SK-N-SH (cell line): ENCODE data around the gene ARHGAP26. TPM values are rescaled to one million over a fixed set of nuclear protein-coding genes. Genes with fewer than 3 reads are reported as not detected.

ENCODE experiments used
- CTCF ChIA-PET: fragments of 300-600, 350-600 bp; formaldehyde crosslinking; extraction: SDS; loops from one replicate; lab custom pipeline; 2021; lab: Yijun Ruan, JAX
- POLR2A ChIA-PET: fragments of 350-600 bp; sonication (Branson Sonifier 250); formaldehyde crosslinking; extraction: SDS; loops from one replicate; lab custom pipeline; 2020; ENCODE audit warnings: antibody characterized with exemption, inconsistent platforms; lab: Yijun Ruan, JAX
- DNase-seq: peaks from one replicate; pipeline ENCODE4 v3.0.0; 2012
- H2AFZ ChIP-seq: fragments of 200-600 bp; sonication (generic); 2 replicates; pipeline ENCODE4 v1.8.1; 2016; ENCODE audit warnings: antibody characterized with exemption, mild to moderate bottlenecking, low read depth
- H3F3A ChIP-seq: fragments of 200-600 bp; sonication (generic); replicated peaks from 2 replicates; pipeline ENCODE3; 2016; ENCODE audit warnings: antibody characterized with exemption, mild to moderate bottlenecking; ENCODE audit not compliant: insufficient read depth
- H3K27ac ChIP-seq, 2 experiments: fragments of 200-500 bp in 1 of 2; fragments of 200-600 bp in 1 of 2; sonication (Bioruptor generic) in 1 of 2; sonication (generic), shearing (Covaris generic) in 1 of 2; 2 replicates each; pipeline versions ENCODE4 v1.5.1 to v1.6.1; 2014 to 2016; ENCODE audit warnings: low read depth in 2 of 2, inconsistent platforms in 1 of 2, low read length in 1 of 2, mild to moderate bottlenecking in 1 of 2, mixed read lengths in 1 of 2
- H3K27me3 ChIP-seq: fragments of 200-600 bp; sonication (generic), shearing (Covaris generic); 2 replicates; pipeline ENCODE4 v1.6.1; 2016; ENCODE audit warnings: mixed run types; ENCODE audit not compliant: insufficient read depth
- H3K36me3 ChIP-seq, 2 experiments: fragments of 200-500 bp in 1 of 2; fragments of 200-600 bp in 1 of 2; sonication (Bioruptor generic) in 1 of 2; sonication (generic) in 1 of 2; replicated peaks in 1 of 2; 2 replicates each; pipeline versions ENCODE3 to v1.5.1; 2014 to 2016; ENCODE audit warnings: low read length in 1 of 2, mild to moderate bottlenecking in 1 of 2; ENCODE audit not compliant: insufficient read depth in 2 of 2, control insufficient read depth in 1 of 2
- H3K4me1 ChIP-seq, 2 experiments: fragments of 200-500 bp in 1 of 2; fragments of 200-600 bp in 1 of 2; sonication (Bioruptor generic) in 1 of 2; sonication (generic), shearing (Covaris generic) in 1 of 2; 2 replicates each; pipeline versions ENCODE4 v1.5.1 to v1.6.1; 2014 to 2016; ENCODE audit warnings: low read depth in 1 of 2, low read length in 1 of 2, mixed run types in 1 of 2; ENCODE audit not compliant: insufficient read depth in 2 of 2, control insufficient read depth in 1 of 2
- H3K4me2 ChIP-seq: fragments of 200-600 bp; sonication (generic), shearing (Covaris generic); 2 replicates; pipeline ENCODE4 v1.6.1; 2017; ENCODE audit warnings: mixed run types
- H3K4me3 ChIP-seq, 2 experiments: fragments of 200-500 bp in 1 of 2; fragments of 200-600 bp in 1 of 2; sonication (Bioruptor generic) in 1 of 2; sonication (generic), shearing (Covaris generic) in 1 of 2; 2 replicates each; pipeline versions ENCODE4 v1.5.1 to v1.8.1; 2014 to 2016; ENCODE audit warnings: low read depth in 2 of 2, inconsistent platforms in 1 of 2, low read length in 1 of 2, mild to moderate bottlenecking in 1 of 2, mixed read lengths in 1 of 2, moderate library complexity in 1 of 2
- H3K79me2 ChIP-seq: fragments of 200-600 bp; sonication (generic); 2 replicates; pipeline ENCODE4 v1.8.1; 2017; ENCODE audit warnings: mild to moderate bottlenecking; ENCODE audit not compliant: insufficient read depth
- H3K9ac ChIP-seq: fragments of 200-600 bp; sonication (generic); 2 replicates; pipeline ENCODE4 v1.6.1; 2017; ENCODE audit warnings: mixed run types
- H3K9me2 ChIP-seq: fragments of 200-600 bp; sonication (generic); 2 replicates; pipeline ENCODE4 v1.6.1; 2017; ENCODE audit warnings: mixed run types
- H3K9me3 ChIP-seq: fragments of 200-600 bp; sonication (generic); 2 replicates; pipeline ENCODE4 v1.6.1; 2017; ENCODE audit warnings: mixed run types, mild to moderate bottlenecking, moderate library complexity
- H4K20me1 ChIP-seq: fragments of 200-600 bp; sonication (generic); 2 replicates; pipeline ENCODE4 v1.6.1; 2017; ENCODE audit warnings: mild to moderate bottlenecking, mixed run types; ENCODE audit not compliant: insufficient read depth
- ELF1 ChIP-seq: IDR thresholded peaks from 2 replicates; pipeline ENCODE4 v1.4.0; 2012
- EZH2phosphoT487 ChIP-seq: fragments of 200-600 bp; sonication (generic); IDR thresholded peaks from 2 replicates; pipeline ENCODE4 v1.6.1; 2017; ENCODE audit warnings: low read depth, mixed run types, mild to moderate bottlenecking, antibody characterized with exemption, moderate library complexity, borderline replicate concordance
- FOSL2 ChIP-seq: IDR thresholded peaks from 2 replicates; pipeline ENCODE4 v1.4.0; 2012; ENCODE audit warnings: low read depth, mild to moderate bottlenecking, moderate library complexity, borderline replicate concordance
- FOXJ3 ChIP-seq: sonication (generic); formaldehyde crosslinking; IDR thresholded peaks from 2 replicates; pipeline ENCODE4 v1.5.1; 2020; ENCODE audit warnings: mild to moderate bottlenecking, missing genetic modification reagents
- FOXM1 ChIP-seq: IDR thresholded peaks from 2 replicates; pipeline ENCODE4 v1.4.0; 2012; ENCODE audit warnings: low read depth, mild to moderate bottlenecking
- GABPA ChIP-seq: IDR thresholded peaks from 2 replicates; pipeline ENCODE4 v1.4.0; 2012; ENCODE audit warnings: low read depth, mild to moderate bottlenecking
- GATA2 ChIP-seq: sonication (generic); formaldehyde crosslinking; IDR thresholded peaks from 2 replicates; pipeline ENCODE4 v1.5.0; 2020; ENCODE audit warnings: mild to moderate bottlenecking, missing genetic modification reagents
- JUND ChIP-seq: IDR thresholded peaks from 2 replicates; pipeline ENCODE4 v1.4.0; 2012
- MEF2A ChIP-seq: IDR thresholded peaks from 2 replicates; pipeline ENCODE4 v1.4.0; 2012; ENCODE audit warnings: low read depth, borderline replicate concordance
- MXI1 ChIP-seq: IDR thresholded peaks from 2 replicates; pipeline ENCODE4 v1.6.1; 2012; ENCODE audit warnings: mild to moderate bottlenecking, low read depth, low read length, improper control_type of control experiment
- NFIC ChIP-seq: IDR thresholded peaks from 2 replicates; pipeline ENCODE4 v1.4.0; 2012; ENCODE audit warnings: borderline replicate concordance
- NRF1 ChIP-seq: IDR thresholded peaks from 2 replicates; pipeline ENCODE4 v1.6.1; 2012; ENCODE audit warnings: low read depth, mild to moderate bottlenecking, low read length
- POLR2AphosphoS5 ChIP-seq: IDR thresholded peaks from 2 replicates; pipeline ENCODE4 v1.6.1; 2012; ENCODE audit warnings: low read depth, low read length
- RFX5 ChIP-seq: IDR thresholded peaks from 2 replicates; pipeline ENCODE4 v1.6.1; 2012; ENCODE audit warnings: mild to moderate bottlenecking, improper control_type of control experiment, low read length
- RXRA ChIP-seq: IDR thresholded peaks from 2 replicates; pipeline ENCODE4 v1.4.0; 2012; ENCODE audit warnings: low read depth, mild to moderate bottlenecking, borderline replicate concordance
- SMC3 ChIP-seq: IDR thresholded peaks from 2 replicates; pipeline ENCODE4 v1.6.1; 2012; ENCODE audit warnings: low read depth, low read length, improper control_type of control experiment
- TAF1 ChIP-seq: IDR thresholded peaks from 2 replicates; pipeline ENCODE4 v1.6.1; 2012; ENCODE audit warnings: low read depth, mild to moderate bottlenecking, low read length, moderate library complexity, borderline replicate concordance
- TCF12 ChIP-seq: IDR thresholded peaks from 2 replicates; pipeline ENCODE4 v1.4.0; 2012
- TEAD4 ChIP-seq: IDR thresholded peaks from 2 replicates; pipeline ENCODE4 v1.4.0; 2012; ENCODE audit warnings: mild to moderate bottlenecking, borderline replicate concordance; ENCODE audit not compliant: insufficient read depth
- USF2 ChIP-seq: fragments of 150-350 bp; IDR thresholded peaks from 2 replicates; pipeline ENCODE4 v1.6.1; 2017; ENCODE audit warnings: antibody characterized with exemption, low read length, low read depth, borderline replicate concordance
- YY1 ChIP-seq: IDR thresholded peaks from 2 replicates; pipeline ENCODE4 v1.4.0; 2012; ENCODE audit warnings: low read depth, mild to moderate bottlenecking
- WGBS: methylation state at CpG from one replicate; pipeline ENCODE4 v1.1.6; 2017; ENCODE audit warnings: low lambda C conversion rate; 5-methylcytosine and 5-hydroxymethylcytosine counted together
- polyA plus RNA-seq, 3 experiments: library from polyadenylated mRNA; depleted of rRNA; stranded (reverse); fragments of >200 nt; gene quantifications; 2 replicates each; pipeline ENCODE4 v1.2.3, GENCODE V29; 2012
- TF ChIP-seq, protein P1 (sequence below): fragments of 150-350 bp; IDR thresholded peaks from 2 replicates; pipeline ENCODE4 v1.6.1; 2016; ENCODE audit warnings: mild to moderate bottlenecking, low read depth, low read length
- TF ChIP-seq, protein P2 (sequence below): IDR thresholded peaks from 2 replicates; pipeline ENCODE4 v1.4.0; 2012; ENCODE audit warnings: low read depth, borderline replicate concordance
- TF ChIP-seq, protein P3 (sequence below): IDR thresholded peaks from 2 replicates; pipeline ENCODE4 v1.4.0; 2012; ENCODE audit warnings: low read depth, borderline replicate concordance
- TF ChIP-seq, protein P4 (sequence below): fragments of 200-600 bp; sonication (generic); IDR thresholded peaks from 2 replicates; pipeline ENCODE4 v1.6.1; 2017; ENCODE audit warnings: antibody characterized with exemption, mild to moderate bottlenecking, moderate library complexity

ARHGAP26 gene
- polyA plus RNA-seq, 1 of the 3 experiments (the other 2 are of a cell fraction) = 6.1 TPM

GRCh38 chr5:142789206-142789605, 19.0 kb downstream of the ARHGAP26 start (continued):
- TF ChIP-seq, protein P1, sequence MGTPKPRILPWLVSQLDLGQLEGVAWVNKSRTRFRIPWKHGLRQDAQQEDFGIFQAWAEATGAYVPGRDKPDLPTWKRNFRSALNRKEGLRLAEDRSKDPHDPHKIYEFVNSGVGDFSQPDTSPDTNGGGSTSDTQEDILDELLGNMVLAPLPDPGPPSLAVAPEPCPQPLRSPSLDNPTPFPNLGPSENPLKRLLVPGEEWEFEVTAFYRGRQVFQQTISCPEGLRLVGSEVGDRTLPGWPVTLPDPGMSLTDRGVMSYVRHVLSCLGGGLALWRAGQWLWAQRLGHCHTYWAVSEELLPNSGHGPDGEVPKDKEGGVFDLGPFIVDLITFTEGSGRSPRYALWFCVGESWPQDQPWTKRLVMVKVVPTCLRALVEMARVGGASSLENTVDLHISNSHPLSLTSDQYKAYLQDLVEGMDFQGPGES = no peak
- no peak for TF ChIP-seq TEAD4
- no peak for TF ChIP-seq MEF2A
- TF ChIP-seq FOXM1 = no peak
- TF ChIP-seq MXI1 = peak; percentile 27; the same call in 1 of the 2 replicates
- TF ChIP-seq ELF1 = no peak

GRCh38 chr5:142792012-142792864, 22.1 kb downstream of the ARHGAP26 start:
- no peaks in the 10 kb centered on the region for H3F3A ChIP-seq
- no peaks in the 10 kb centered on the region for H3K27me3 ChIP-seq
- ChIA-PET POLR2A (no interaction called here), CTCF (interaction anchor here (1.3 to 1.7 kb wide), 3 partner anchors 21 to 76 kb away, joined by 3 to 7 read pairs (median 6); partner anchors contain the start of gene ARHGAP26)
- no peak overlapping the region for H3K9ac ChIP-seq
- H3K79me2 ChIP-seq = 0 out of 2 replicates have a peak, but pooled peaks cover 5% of the 10 kb centered on the region
- no peak for DNase-seq
- H3K36me3 ChIP-seq = no peaks in the 10 kb centered on the region
- H3K9me2 ChIP-seq = no peaks in the 10 kb centered on the region
- peak overlapping the region in 1 of 2 experiments; percentile 86; a peak in 2 of 4 replicates for H3K27ac ChIP-seq
- H2AFZ ChIP-seq = no peak overlapping the region
- H3K4me1 ChIP-seq = peaks cover 0 to 25% of the 10 kb centered on the region in 2 experiments; a peak in 2 of 4 replicates
- no peaks in the 10 kb centered on the region for H4K20me1 ChIP-seq
- H3K9me3 ChIP-seq = no peaks in the 10 kb centered on the region
- WGBS = 93% methylated on average over 7 of the region's 7 CpGs
- H3K4me2 ChIP-seq = no peak overlapping the region
- no peak overlapping the region for H3K4me3 ChIP-seq
- TF ChIP-seq TCF12 = no peak
- TF ChIP-seq FOSL2 = no peak
- no peak for TF ChIP-seq GABPA
- TF ChIP-seq EZH2phosphoT487 = no peak
- no peak for TF ChIP-seq TEAD4
- TF ChIP-seq POLR2AphosphoS5 = no peak
- TF ChIP-seq GATA2 (CRISPR knock-in tag) = peak; percentile 88
- TF ChIP-seq FOXJ3 = no peak
- no peak for TF ChIP-seq RXRA
- TF ChIP-seq, protein P2, sequence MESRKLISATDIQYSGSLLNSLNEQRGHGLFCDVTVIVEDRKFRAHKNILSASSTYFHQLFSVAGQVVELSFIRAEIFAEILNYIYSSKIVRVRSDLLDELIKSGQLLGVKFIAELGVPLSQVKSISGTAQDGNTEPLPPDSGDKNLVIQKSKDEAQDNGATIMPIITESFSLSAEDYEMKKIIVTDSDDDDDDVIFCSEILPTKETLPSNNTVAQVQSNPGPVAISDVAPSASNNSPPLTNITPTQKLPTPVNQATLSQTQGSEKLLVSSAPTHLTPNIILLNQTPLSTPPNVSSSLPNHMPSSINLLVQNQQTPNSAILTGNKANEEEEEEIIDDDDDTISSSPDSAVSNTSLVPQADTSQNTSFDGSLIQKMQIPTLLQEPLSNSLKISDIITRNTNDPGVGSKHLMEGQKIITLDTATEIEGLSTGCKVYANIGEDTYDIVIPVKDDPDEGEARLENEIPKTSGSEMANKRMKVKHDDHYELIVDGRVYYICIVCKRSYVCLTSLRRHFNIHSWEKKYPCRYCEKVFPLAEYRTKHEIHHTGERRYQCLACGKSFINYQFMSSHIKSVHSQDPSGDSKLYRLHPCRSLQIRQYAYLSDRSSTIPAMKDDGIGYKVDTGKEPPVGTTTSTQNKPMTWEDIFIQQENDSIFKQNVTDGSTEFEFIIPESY = no peak
- no peak for TF ChIP-seq RFX5
- no peak for TF ChIP-seq ELF1
- peak; percentile 2; the same call in 1 of the 2 replicates for TF ChIP-seq MXI1
- no peak for TF ChIP-seq SMC3
- TF ChIP-seq NFIC = no peak
- TF ChIP-seq TAF1 = no peak
- TF ChIP-seq YY1 = no peak
- TF ChIP-seq NRF1 = no peak
- TF ChIP-seq, protein P3, sequence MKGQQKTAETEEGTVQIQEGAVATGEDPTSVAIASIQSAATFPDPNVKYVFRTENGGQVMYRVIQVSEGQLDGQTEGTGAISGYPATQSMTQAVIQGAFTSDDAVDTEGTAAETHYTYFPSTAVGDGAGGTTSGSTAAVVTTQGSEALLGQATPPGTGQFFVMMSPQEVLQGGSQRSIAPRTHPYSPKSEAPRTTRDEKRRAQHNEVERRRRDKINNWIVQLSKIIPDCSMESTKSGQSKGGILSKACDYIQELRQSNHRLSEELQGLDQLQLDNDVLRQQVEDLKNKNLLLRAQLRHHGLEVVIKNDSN = no peak
- no peak for TF ChIP-seq JUND
- TF ChIP-seq, protein P4, sequence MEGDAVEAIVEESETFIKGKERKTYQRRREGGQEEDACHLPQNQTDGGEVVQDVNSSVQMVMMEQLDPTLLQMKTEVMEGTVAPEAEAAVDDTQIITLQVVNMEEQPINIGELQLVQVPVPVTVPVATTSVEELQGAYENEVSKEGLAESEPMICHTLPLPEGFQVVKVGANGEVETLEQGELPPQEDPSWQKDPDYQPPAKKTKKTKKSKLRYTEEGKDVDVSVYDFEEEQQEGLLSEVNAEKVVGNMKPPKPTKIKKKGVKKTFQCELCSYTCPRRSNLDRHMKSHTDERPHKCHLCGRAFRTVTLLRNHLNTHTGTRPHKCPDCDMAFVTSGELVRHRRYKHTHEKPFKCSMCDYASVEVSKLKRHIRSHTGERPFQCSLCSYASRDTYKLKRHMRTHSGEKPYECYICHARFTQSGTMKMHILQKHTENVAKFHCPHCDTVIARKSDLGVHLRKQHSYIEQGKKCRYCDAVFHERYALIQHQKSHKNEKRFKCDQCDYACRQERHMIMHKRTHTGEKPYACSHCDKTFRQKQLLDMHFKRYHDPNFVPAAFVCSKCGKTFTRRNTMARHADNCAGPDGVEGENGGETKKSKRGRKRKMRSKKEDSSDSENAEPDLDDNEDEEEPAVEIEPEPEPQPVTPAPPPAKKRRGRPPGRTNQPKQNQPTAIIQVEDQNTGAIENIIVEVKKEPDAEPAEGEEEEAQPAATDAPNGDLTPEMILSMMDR = no peak
- no peak for TF ChIP-seq USF2
